Measurements from ENCODE around the gene CDCA3. TPM values are rescaled to one million over a fixed set of nuclear protein-coding genes. Genes with fewer than 3 reads are reported as not detected.

Gene CDCA3
- polyA plus RNA-seq, 1 experiment: 57.1 TPM

DNA sequence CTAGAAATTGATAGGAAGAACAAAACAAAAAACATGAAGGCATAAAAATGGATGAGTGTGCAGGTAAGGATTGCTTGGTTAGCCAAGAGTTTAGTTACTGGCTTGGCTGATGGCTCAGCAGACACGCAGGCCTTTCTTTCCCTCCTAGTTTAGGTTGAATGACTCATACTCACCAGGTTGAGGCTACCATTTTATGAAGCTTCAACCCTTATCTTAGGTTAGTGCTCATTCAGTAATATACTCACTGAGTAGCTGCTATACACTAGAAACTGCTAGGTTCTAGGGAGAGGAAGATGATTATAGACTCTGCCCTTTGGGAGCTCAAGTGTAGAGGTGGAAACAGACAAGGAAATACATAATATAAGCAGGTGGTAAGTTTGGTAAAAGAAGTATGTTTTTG is 16.8 kb downstream of the CDCA3 start:
- TF ChIP-seq, protein P1, sequence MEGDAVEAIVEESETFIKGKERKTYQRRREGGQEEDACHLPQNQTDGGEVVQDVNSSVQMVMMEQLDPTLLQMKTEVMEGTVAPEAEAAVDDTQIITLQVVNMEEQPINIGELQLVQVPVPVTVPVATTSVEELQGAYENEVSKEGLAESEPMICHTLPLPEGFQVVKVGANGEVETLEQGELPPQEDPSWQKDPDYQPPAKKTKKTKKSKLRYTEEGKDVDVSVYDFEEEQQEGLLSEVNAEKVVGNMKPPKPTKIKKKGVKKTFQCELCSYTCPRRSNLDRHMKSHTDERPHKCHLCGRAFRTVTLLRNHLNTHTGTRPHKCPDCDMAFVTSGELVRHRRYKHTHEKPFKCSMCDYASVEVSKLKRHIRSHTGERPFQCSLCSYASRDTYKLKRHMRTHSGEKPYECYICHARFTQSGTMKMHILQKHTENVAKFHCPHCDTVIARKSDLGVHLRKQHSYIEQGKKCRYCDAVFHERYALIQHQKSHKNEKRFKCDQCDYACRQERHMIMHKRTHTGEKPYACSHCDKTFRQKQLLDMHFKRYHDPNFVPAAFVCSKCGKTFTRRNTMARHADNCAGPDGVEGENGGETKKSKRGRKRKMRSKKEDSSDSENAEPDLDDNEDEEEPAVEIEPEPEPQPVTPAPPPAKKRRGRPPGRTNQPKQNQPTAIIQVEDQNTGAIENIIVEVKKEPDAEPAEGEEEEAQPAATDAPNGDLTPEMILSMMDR (IDR thresholded peaks at IDR 0.05; ENCODE audit: insufficient read depth, low read depth, low read length): no peak
- ChIA-PET CTCF (interaction anchor here (1.0 to 9.8 kb wide), 7 partner anchors 8 to 237 kb away, joined by 3 to 111 read pairs (median 3); partner anchors contain the start of genes CDCA3, MLF2 and USP5), POLR2A (no interaction called here)
- Histone ChIP-seq H3K4me3 (ENCODE audit: low read depth, low read length) (no peak overlapping the region), H3K27me3 (ENCODE audit: control insufficient read depth, insufficient read depth, low read length) (no peaks in the 10 kb centered on the region), H3K36me3 (ENCODE audit: control insufficient read depth, insufficient read depth, low read length) (peaks cover 43% of the 10 kb centered on the region)
- DNase-seq (ENCODE audit: low read depth): no peak

- Histone ChIP-seq H3K4me3 (ENCODE audit: low read depth, low read length) (no peak overlapping the region), H3K36me3 (ENCODE audit: control insufficient read depth, insufficient read depth, low read length) (peaks cover 38% of the 10 kb centered on the region), H3K27me3 (ENCODE audit: control insufficient read depth, insufficient read depth, low read length) (no peaks in the 10 kb centered on the region)
- ChIA-PET POLR2A (interaction anchor here (0.7 kb wide), 1 partner anchor 40 kb away, joined by 3 read pairs; no protein-coding TSS in a partner anchor), CTCF (interaction anchor here (0.9 to 9.8 kb wide), 8 partner anchors 9 to 236 kb away, joined by 3 to 111 read pairs (median 4); partner anchors contain the start of genes CDCA3, MLF2, SPSB2 and USP5)
- DNase-seq (ENCODE audit: low read depth): no peak
- TF ChIP-seq, protein P1 (IDR thresholded peaks at IDR 0.05; ENCODE audit: insufficient read depth, low read depth, low read length): no peak
Observed at GRCh38 chr12:6833189-6833890, 17.7 kb downstream of the CDCA3 start.

- Histone ChIP-seq H3K36me3 (ENCODE audit: control insufficient read depth, insufficient read depth, low read length) (peaks cover 30% of the 10 kb centered on the region), H3K27me3 (ENCODE audit: control insufficient read depth, insufficient read depth, low read length) (no peaks in the 10 kb centered on the region), H3K4me3 (ENCODE audit: low read depth, low read length) (no peak overlapping the region)
- POLR2A ChIA-PET: interaction anchor here (0.5 kb wide), 1 partner anchor 8 kb away, joined by 3 read pairs; no protein-coding TSS in a partner anchor
- CTCF ChIA-PET: interaction anchor here (1.2 to 12.9 kb wide), 6 partner anchors 11 to 79 kb away, joined by 3 to 111 read pairs (median 18); partner anchors contain the start of genes CDCA3, GPR162, MLF2 and SPSB2
- DNase-seq (ENCODE audit: low read depth): no peak
- TF ChIP-seq, protein P1 (IDR thresholded peaks at IDR 0.05; ENCODE audit: insufficient read depth, low read depth, low read length): no peak
Observed at GRCh38 chr12:6832125-6832524, 19.0 kb downstream of the CDCA3 start.

- no peak for DNase-seq (ENCODE audit: low read depth)
- H3K4me3 ChIP-seq (ENCODE audit: low read depth, low read length): no peak overlapping the region
- ChIA-PET POLR2A (interaction anchor here (0.5 kb wide), 1 partner anchor 8 kb away, joined by 3 read pairs; no protein-coding TSS in a partner anchor), CTCF (interaction anchor here (1.0 to 12.9 kb wide), 5 partner anchors 10 to 78 kb away, joined by 3 to 111 read pairs (median 5); partner anchors contain the start of genes CDCA3, GPR162, MLF2 and USP5)
- no peaks in the 10 kb centered on the region for H3K27me3 ChIP-seq (ENCODE audit: control insufficient read depth, insufficient read depth, low read length)
- TF ChIP-seq, protein P1 (IDR thresholded peaks at IDR 0.05; ENCODE audit: insufficient read depth, low read depth, low read length): no peak
- H3K36me3 ChIP-seq (ENCODE audit: control insufficient read depth, insufficient read depth, low read length): peaks cover 25% of the 10 kb centered on the region
Observed at GRCh38 chr12:6831450-6831995, 19.6 kb downstream of the CDCA3 start.

DNA sequence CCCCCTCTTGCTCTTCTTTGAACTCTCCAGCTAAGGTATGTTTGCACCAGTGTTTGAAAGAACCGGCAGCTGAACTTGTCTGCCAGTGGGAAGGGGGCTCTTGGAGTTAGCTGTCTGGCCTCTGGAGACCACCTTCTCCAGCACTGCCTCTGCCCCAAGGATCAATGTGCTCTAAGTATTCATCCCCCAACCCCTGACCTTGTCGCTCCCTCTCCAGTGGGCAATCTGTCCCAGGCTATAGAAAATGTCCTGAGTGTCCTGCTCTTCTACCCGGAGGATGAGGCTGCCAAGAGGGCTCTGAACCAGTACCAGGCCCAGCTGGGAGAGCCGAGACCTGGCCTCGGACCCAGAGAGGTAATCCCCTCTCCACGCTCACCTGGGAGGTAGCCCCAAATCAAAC is 20.1 kb downstream of the CDCA3 start:
- no peak for DNase-seq (ENCODE audit: low read depth)
- ChIA-PET CTCF (interaction anchor here (0.9 to 12.9 kb wide), 4 partner anchors 10 to 94 kb away, joined by 3 to 92 read pairs (median 4); partner anchors contain the start of genes GPR162 and MLF2), POLR2A (interaction anchor here (0.9 kb wide), 1 partner anchor 21 kb away, joined by 4 read pairs; the partner anchor contains the start of gene USP5)
- no peak overlapping the region for H3K4me3 ChIP-seq (ENCODE audit: low read depth, low read length)
- no peaks in the 10 kb centered on the region for H3K27me3 ChIP-seq (ENCODE audit: control insufficient read depth, insufficient read depth, low read length)
- TF ChIP-seq, protein P1 (IDR thresholded peaks at IDR 0.05; ENCODE audit: insufficient read depth, low read depth, low read length): no peak
- H3K36me3 ChIP-seq (ENCODE audit: control insufficient read depth, insufficient read depth, low read length): peaks cover 22% of the 10 kb centered on the region

Data from BJ (cell line).